Measurements from ENCODE around the gene ZNF90.
"Not testable (repeated sequence)": the region's sequence is repeated elsewhere in the genome, so short reads cannot be mapped to it uniquely, and the experiment has no call there.

ZNF90 gene

GRCh38 chr19:20103091-20103740 is 25.4 kb downstream of the ZNF90 start:
- DNase-seq (ENCODE audit: low read depth in 2 of 2): no peak

- no peak for DNase-seq (ENCODE audit: low read depth in 2 of 2)
Measured at GRCh38 chr19:20107301-20107700, 29.5 kb downstream of the ZNF90 start.

- DNase-seq (ENCODE audit: low read depth in 2 of 2): not testable (repeated sequence)
Measured at GRCh38 chr19:20118064-20118839, 40.5 kb downstream of the ZNF90 start.

- DNase-seq (ENCODE audit: low read depth in 2 of 2): no peak
Measured at GRCh38 chr19:20124879-20125278, 47.1 kb downstream of the ZNF90 start.

GRCh38 chr19:20132933-20133332 is 55.1 kb downstream of the ZNF90 start:
- DNase-seq (ENCODE audit: low read depth in 2 of 2): not testable (repeated sequence)

- not testable (repeated sequence) for DNase-seq (ENCODE audit: low read depth in 2 of 2)
Measured at GRCh38 chr19:20137714-20138113, 59.9 kb downstream of the ZNF90 start.

GRCh38 chr19:20151617-20152145 is 73.9 kb downstream of the ZNF90 start:
- DNase-seq (ENCODE audit: low read depth in 2 of 2): no peak

GRCh38 chr19:20152506-20152905 is 74.7 kb downstream of the ZNF90 start:
- not testable (repeated sequence) for DNase-seq (ENCODE audit: low read depth in 2 of 2)

- no peak for DNase-seq (ENCODE audit: low read depth in 2 of 2)
Measured at GRCh38 chr19:20153281-20153680, 75.5 kb downstream of the ZNF90 start.

- DNase-seq (ENCODE audit: low read depth in 2 of 2): no peak
Measured at GRCh38 chr19:20154636-20155035, 76.8 kb downstream of the ZNF90 start.

GRCh38 chr19:20162821-20163220 is 85.0 kb downstream of the ZNF90 start:
- DNase-seq (ENCODE audit: low read depth in 2 of 2): no peak

- no peak for DNase-seq (ENCODE audit: low read depth in 2 of 2)
Measured at GRCh38 chr19:20164456-20164855, 86.7 kb downstream of the ZNF90 start.

GRCh38 chr19:20165971-20166592 is 88.3 kb downstream of the ZNF90 start:
- no peak for DNase-seq (ENCODE audit: low read depth in 2 of 2)

- DNase-seq (ENCODE audit: low read depth in 2 of 2): peak; percentile 80 to 90
Measured at GRCh38 chr19:20167020-20167644, 89.3 kb downstream of the ZNF90 start, which contains the start of gene ZNF486. Gene ZNF486 (plus strand): TSS chr19:20167214. CDS start chr19:20167331, 117 bp downstream.

- no peak for DNase-seq (ENCODE audit: low read depth in 2 of 2)
Measured at GRCh38 chr19:20167651-20168122, 89.9 kb downstream of the ZNF90 start.
